HG03175 (cell line): ENCODE results near the gene NIM1K.
A peak's percentile ranks its signal among the peaks of the same experiment; 100 is the strongest.
"Not testable (repeated sequence)": the region's sequence is repeated elsewhere in the genome, so short reads cannot be mapped to it uniquely, and the experiment has no call there.

Experiments used
- ATAC-seq: cut with Tn5 transposase; IDR thresholded peaks from one replicate; pipeline ENCODE4 v1.9.1; 2021; ENCODE audit warnings: mild to moderate bottlenecking, moderate library complexity; ENCODE audit not compliant: unreplicated experiment

Gene NIM1K

GRCh38 chr5:43275391-43275790 lies 83.4 kb downstream of the NIM1K start:
- no peak for ATAC-seq

- no peak for ATAC-seq
Observed at GRCh38 chr5:43279548-43280274, 87.7 kb downstream of the NIM1K start.

GRCh38 chr5:43281840-43282658 lies 90.0 kb downstream of the NIM1K start:
- no peak for ATAC-seq

- no peak for ATAC-seq
Observed at GRCh38 chr5:43286623-43287022, 94.6 kb downstream of the NIM1K start.

- no peak for ATAC-seq
Observed at GRCh38 chr5:43287493-43287892, 95.5 kb downstream of the NIM1K start.

- ATAC-seq: no peak
Observed at GRCh38 chr5:43288269-43288831, 96.3 kb downstream of the NIM1K start.

- no peak for ATAC-seq
Observed at GRCh38 chr5:43290726-43291125, 98.7 kb downstream of the NIM1K start.

- no peak for ATAC-seq
Observed at GRCh38 chr5:43294226-43294625, 102.2 kb downstream of the NIM1K start.

- no peak for ATAC-seq
Observed at GRCh38 chr5:43295202-43295601, 103.2 kb downstream of the NIM1K start.

- ATAC-seq: no peak
Observed at GRCh38 chr5:43296835-43297234, 104.8 kb downstream of the NIM1K start.

GRCh38 chr5:43298443-43298842 lies 106.4 kb downstream of the NIM1K start:
- ATAC-seq: no peak

GRCh38 chr5:43300112-43300511 lies 108.1 kb downstream of the NIM1K start:
- no peak for ATAC-seq

GRCh38 chr5:43301653-43302091 lies 109.6 kb downstream of the NIM1K start:
- no peak for ATAC-seq

GRCh38 chr5:43302481-43302880 lies 110.5 kb downstream of the NIM1K start:
- ATAC-seq: no peak

GRCh38 chr5:43303242-43303641 lies 111.2 kb downstream of the NIM1K start:
- ATAC-seq: no peak

GRCh38 chr5:43304525-43304924 lies 112.5 kb downstream of the NIM1K start:
- no peak for ATAC-seq

- peak; percentile 76 for ATAC-seq
Observed at GRCh38 chr5:43305948-43306565, 114.0 kb downstream of the NIM1K start.

GRCh38 chr5:43306954-43307353 lies 114.9 kb downstream of the NIM1K start:
- ATAC-seq: not testable (repeated sequence)

GRCh38 chr5:43309122-43309521 lies 117.1 kb downstream of the NIM1K start:
- no peak for ATAC-seq

- ATAC-seq: no peak
Observed at GRCh38 chr5:43309637-43310036, 117.6 kb downstream of the NIM1K start.

- no peak for ATAC-seq
Observed at GRCh38 chr5:43312076-43312661, 120.1 kb downstream of the NIM1K start.
